ENCODE results near the gene GALNS.

The GALNS gene

DNA sequence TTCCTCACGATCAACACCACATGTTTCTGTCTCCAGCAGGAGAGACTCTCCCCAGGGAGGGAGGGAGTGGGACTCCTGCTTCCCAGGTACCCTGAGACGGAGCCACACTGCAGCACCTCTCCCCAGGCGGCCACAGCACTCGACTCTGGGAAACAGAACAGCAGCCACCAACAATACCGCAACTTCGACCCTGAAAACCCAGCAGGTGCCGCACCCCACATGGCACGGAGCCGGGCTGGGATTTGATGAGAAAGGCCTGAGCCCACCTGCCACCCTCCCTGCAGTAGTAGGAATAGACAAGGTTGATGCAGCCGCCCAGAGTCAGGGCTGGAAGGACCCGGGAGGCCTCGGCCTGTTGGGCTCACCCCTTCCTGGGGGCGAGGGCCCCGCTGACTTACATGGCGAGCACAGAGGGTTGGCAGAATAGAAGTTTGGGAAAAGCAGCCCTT lies 14.4 kb downstream of the GALNS start:
- Histone ChIP-seq H3K27ac (ENCODE audit: insufficient read depth in 1 of 2, low read depth in 1 of 2, low read length in 2 of 2, poor library complexity in 1 of 2, severe bottlenecking in 2 of 2) (no peak overlapping the region), H3K4me3 (ENCODE audit: control insufficient read depth in 1 of 7, extremely low read depth in 1 of 7, insufficient read depth in 4 of 7, low read depth in 2 of 7, low read length in 6 of 7) (no peak overlapping the region), H3K9me3 (ENCODE audit: control extremely low read depth in 1 of 5, control insufficient read depth in 4 of 5, insufficient read depth in 2 of 5, low read depth in 1 of 5, low read length in 4 of 5) (no peaks in the 10 kb centered on the region), H3K36me3 (ENCODE audit: control insufficient read depth in 4 of 4, insufficient read depth in 4 of 4, low read length in 3 of 4) (peaks cover 0 to 22% (median 15%) of the 10 kb centered on the region in 4 experiments), H3K27me3 (replicated peaks in 2 of 5; ENCODE audit: control insufficient read depth in 4 of 5, insufficient read depth in 5 of 5, low read length in 4 of 5) (no peaks in the 10 kb centered on the region), H3K4me1 (ENCODE audit: control extremely low read depth in 1 of 4, control insufficient read depth in 4 of 4, insufficient read depth in 4 of 4, low read length in 3 of 4) (no peaks in the 10 kb centered on the region)
- over 99% methylated on average over 14 of the region's 15 CpGs for WGBS (ENCODE audit: insufficient coverage)
- DNase-seq, result no peak
- ChIA-PET CTCF (no interaction called here), POLR2A (no interaction called here)

- no peak overlapping the region for H3K27ac ChIP-seq (ENCODE audit: insufficient read depth in 1 of 2, low read depth in 1 of 2, low read length in 2 of 2, poor library complexity in 1 of 2, severe bottlenecking in 2 of 2)
- no peaks in the 10 kb centered on the region for H3K4me1 ChIP-seq (ENCODE audit: control extremely low read depth in 1 of 4, control insufficient read depth in 4 of 4, insufficient read depth in 4 of 4, low read length in 3 of 4)
- WGBS (ENCODE audit: insufficient coverage), result 96% methylated on average over 31 of the region's 40 CpGs
- no peak for DNase-seq
- no peak overlapping the region for H3K4me3 ChIP-seq (ENCODE audit: control insufficient read depth in 1 of 7, extremely low read depth in 1 of 7, insufficient read depth in 4 of 7, low read depth in 2 of 7, low read length in 6 of 7)
- ChIA-PET POLR2A (no interaction called here), CTCF (interaction anchor here (2.6 kb wide), 1 partner anchor 16 kb away, joined by 10 read pairs; the partner anchor contains the start of genes GALNS and TRAPPC2L)
- no peaks in the 10 kb centered on the region for H3K9me3 ChIP-seq (ENCODE audit: control extremely low read depth in 1 of 5, control insufficient read depth in 4 of 5, insufficient read depth in 2 of 5, low read depth in 1 of 5, low read length in 4 of 5)
- no peaks in the 10 kb centered on the region for H3K27me3 ChIP-seq (replicated peaks in 2 of 5; ENCODE audit: control insufficient read depth in 4 of 5, insufficient read depth in 5 of 5, low read length in 4 of 5)
- H3K36me3 ChIP-seq (ENCODE audit: control insufficient read depth in 4 of 4, insufficient read depth in 4 of 4, low read length in 3 of 4), result peaks cover 0 to 22% (median 15%) of the 10 kb centered on the region in 4 experiments
Observed at GRCh38 chr16:88841521-88842307, 15.0 kb downstream of the GALNS start.

GRCh38 chr16:88840600-88841215 lies 16.0 kb downstream of the GALNS start:
- no peak for DNase-seq
- peaks cover 0 to 22% (median 15%) of the 10 kb centered on the region in 4 experiments for H3K36me3 ChIP-seq (ENCODE audit: control insufficient read depth in 4 of 4, insufficient read depth in 4 of 4, low read length in 3 of 4)
- no peaks in the 10 kb centered on the region for H3K27me3 ChIP-seq (replicated peaks in 2 of 5; ENCODE audit: control insufficient read depth in 4 of 5, insufficient read depth in 5 of 5, low read length in 4 of 5)
- no peak overlapping the region for H3K27ac ChIP-seq (ENCODE audit: insufficient read depth in 1 of 2, low read depth in 1 of 2, low read length in 2 of 2, poor library complexity in 1 of 2, severe bottlenecking in 2 of 2)
- WGBS (ENCODE audit: insufficient coverage), result 97% methylated on average over 24 of the region's 30 CpGs
- H3K4me3 ChIP-seq (ENCODE audit: control insufficient read depth in 1 of 7, extremely low read depth in 1 of 7, insufficient read depth in 4 of 7, low read depth in 2 of 7, low read length in 6 of 7), result no peak overlapping the region
- POLR2A ChIA-PET, result no interaction called here
- no peaks in the 10 kb centered on the region for H3K4me1 ChIP-seq (ENCODE audit: control extremely low read depth in 1 of 4, control insufficient read depth in 4 of 4, insufficient read depth in 4 of 4, low read length in 3 of 4)
- no peaks in the 10 kb centered on the region for H3K9me3 ChIP-seq (ENCODE audit: control extremely low read depth in 1 of 5, control insufficient read depth in 4 of 5, insufficient read depth in 2 of 5, low read depth in 1 of 5, low read length in 4 of 5)
- CTCF ChIA-PET, result interaction anchor here (0.9 to 2.6 kb wide), 4 partner anchors 12 to 26 kb away, joined by 3 to 10 read pairs (median 3); partner anchors contain the start of genes GALNS and TRAPPC2L

DNA sequence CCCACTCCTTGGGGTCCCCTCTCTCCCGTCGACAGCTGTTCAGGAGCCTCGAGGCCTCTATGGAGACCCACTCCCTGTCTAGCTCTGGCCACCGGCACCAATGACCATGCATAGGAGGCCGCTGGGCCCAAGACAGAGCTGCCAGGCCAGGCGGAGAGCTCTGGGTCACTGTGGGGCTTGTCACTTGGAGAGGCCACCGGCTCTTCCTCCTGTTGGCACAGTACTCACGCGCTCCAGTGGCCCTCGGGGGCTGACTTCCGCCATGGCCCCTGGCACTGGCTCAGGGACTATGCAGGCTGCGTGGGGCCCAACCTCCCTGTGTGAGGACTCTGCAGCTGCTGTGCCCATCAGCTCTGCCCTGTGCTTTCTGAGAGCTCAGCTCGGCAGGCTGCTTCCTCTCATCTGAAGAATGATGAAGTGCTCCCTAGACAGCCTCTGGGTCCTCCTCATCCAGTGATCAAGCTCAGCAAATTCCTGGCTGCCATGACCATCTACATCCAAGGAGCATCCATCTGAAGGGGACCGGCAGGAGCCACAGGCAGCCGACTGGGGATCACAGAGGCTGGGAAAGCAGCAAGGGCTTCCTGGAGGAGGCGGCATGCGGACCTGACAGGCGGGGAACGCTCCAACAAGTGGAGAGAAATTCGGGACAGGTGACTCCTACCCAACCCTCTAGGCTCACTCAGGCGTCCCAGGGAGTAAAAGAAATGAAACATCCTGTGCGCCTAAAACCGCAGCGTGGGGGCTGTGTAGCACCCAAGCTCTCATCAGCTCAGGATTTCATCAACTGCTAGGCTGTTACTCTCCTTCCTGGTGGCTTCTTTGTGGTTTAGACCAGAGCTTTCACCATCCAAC lies 16.8 kb downstream of the GALNS start:
- H3K4me3 ChIP-seq (ENCODE audit: control insufficient read depth in 1 of 7, extremely low read depth in 1 of 7, insufficient read depth in 4 of 7, low read depth in 2 of 7, low read length in 6 of 7), result no peak overlapping the region
- H3K27ac ChIP-seq (ENCODE audit: insufficient read depth in 1 of 2, low read depth in 1 of 2, low read length in 2 of 2, poor library complexity in 1 of 2, severe bottlenecking in 2 of 2), result no peak overlapping the region
- no peaks in the 10 kb centered on the region for H3K9me3 ChIP-seq (ENCODE audit: control extremely low read depth in 1 of 5, control insufficient read depth in 4 of 5, insufficient read depth in 2 of 5, low read depth in 1 of 5, low read length in 4 of 5)
- H3K27me3 ChIP-seq (replicated peaks in 2 of 5; ENCODE audit: control insufficient read depth in 4 of 5, insufficient read depth in 5 of 5, low read length in 4 of 5), result no peaks in the 10 kb centered on the region
- DNase-seq, result no peak
- peaks cover 0 to 22% (median 15%) of the 10 kb centered on the region in 4 experiments for H3K36me3 ChIP-seq (ENCODE audit: control insufficient read depth in 4 of 4, insufficient read depth in 4 of 4, low read length in 3 of 4)
- ChIA-PET POLR2A (interaction anchor here (0.7 kb wide), 1 partner anchor 45 kb away, joined by 3 read pairs; no protein-coding TSS in a partner anchor), CTCF (interaction anchor here (0.9 to 2.6 kb wide), 5 partner anchors 13 to 93 kb away, joined by 3 to 10 read pairs (median 3); partner anchors contain the start of genes GALNS and TRAPPC2L)
- WGBS (ENCODE audit: insufficient coverage), result 96% methylated on average over 21 of the region's 24 CpGs
- no peaks in the 10 kb centered on the region for H3K4me1 ChIP-seq (ENCODE audit: control extremely low read depth in 1 of 4, control insufficient read depth in 4 of 4, insufficient read depth in 4 of 4, low read length in 3 of 4)

DNA sequence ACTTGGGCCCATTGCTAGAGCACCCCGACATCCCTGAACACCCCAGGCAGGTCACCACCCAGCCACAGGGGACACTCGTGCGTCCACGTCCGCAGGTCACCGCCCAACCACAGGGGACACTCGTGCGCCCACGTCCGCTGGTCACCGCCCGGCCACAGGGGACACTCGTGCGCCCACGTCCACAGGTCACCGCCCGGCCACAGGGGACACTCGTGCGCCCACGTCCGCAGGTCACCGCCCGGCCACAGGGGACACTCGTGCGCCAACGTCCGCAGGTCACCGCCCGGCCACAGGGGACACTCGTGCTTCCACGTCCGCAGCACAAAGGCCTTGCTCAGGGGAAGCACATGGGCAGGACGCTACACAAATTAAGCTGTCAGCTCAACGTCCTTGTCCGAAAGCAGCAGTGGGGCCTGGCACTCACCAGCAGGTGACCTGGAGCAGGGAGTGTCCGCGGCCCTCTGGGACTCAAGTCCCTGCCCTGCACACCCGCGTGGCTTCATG lies 17.7 kb downstream of the GALNS start:
- Histone ChIP-seq H3K36me3 (ENCODE audit: control insufficient read depth in 4 of 4, insufficient read depth in 4 of 4, low read length in 3 of 4) (peaks cover 0 to 25% (median 16%) of the 10 kb centered on the region in 4 experiments), H3K27ac (ENCODE audit: insufficient read depth in 1 of 2, low read depth in 1 of 2, low read length in 2 of 2, poor library complexity in 1 of 2, severe bottlenecking in 2 of 2) (no peak overlapping the region), H3K4me1 (ENCODE audit: control extremely low read depth in 1 of 4, control insufficient read depth in 4 of 4, insufficient read depth in 4 of 4, low read length in 3 of 4) (no peaks in the 10 kb centered on the region), H3K4me3 (ENCODE audit: control insufficient read depth in 1 of 7, extremely low read depth in 1 of 7, insufficient read depth in 4 of 7, low read depth in 2 of 7, low read length in 6 of 7) (no peak overlapping the region), H3K9me3 (ENCODE audit: control extremely low read depth in 1 of 5, control insufficient read depth in 4 of 5, insufficient read depth in 2 of 5, low read depth in 1 of 5, low read length in 4 of 5) (no peaks in the 10 kb centered on the region), H3K27me3 (replicated peaks in 2 of 5; ENCODE audit: control insufficient read depth in 4 of 5, insufficient read depth in 5 of 5, low read length in 4 of 5) (no peaks in the 10 kb centered on the region)
- DNase-seq, result peak in 1 of 3 donors; percentile 10
- WGBS (ENCODE audit: insufficient coverage), result 95% methylated on average over 38 of the region's 39 CpGs
- ChIA-PET POLR2A (no interaction called here), CTCF (interaction anchor here (2.6 kb wide), 1 partner anchor 18 kb away, joined by 10 read pairs; the partner anchor contains the start of genes GALNS and TRAPPC2L)

- H3K27me3 ChIP-seq (replicated peaks in 2 of 5; ENCODE audit: control insufficient read depth in 4 of 5, insufficient read depth in 5 of 5, low read length in 4 of 5), result no peaks in the 10 kb centered on the region
- peaks cover 0 to 25% (median 16%) of the 10 kb centered on the region in 4 experiments for H3K36me3 ChIP-seq (ENCODE audit: control insufficient read depth in 4 of 4, insufficient read depth in 4 of 4, low read length in 3 of 4)
- no peak overlapping the region for H3K27ac ChIP-seq (ENCODE audit: insufficient read depth in 1 of 2, low read depth in 1 of 2, low read length in 2 of 2, poor library complexity in 1 of 2, severe bottlenecking in 2 of 2)
- H3K4me3 ChIP-seq (ENCODE audit: control insufficient read depth in 1 of 7, extremely low read depth in 1 of 7, insufficient read depth in 4 of 7, low read depth in 2 of 7, low read length in 6 of 7), result no peak overlapping the region
- DNase-seq, result no peak
- ChIA-PET POLR2A (no interaction called here), CTCF (interaction anchor here (2.6 kb wide), 1 partner anchor 19 kb away, joined by 10 read pairs; the partner anchor contains the start of genes GALNS and TRAPPC2L)
- H3K4me1 ChIP-seq (ENCODE audit: control extremely low read depth in 1 of 4, control insufficient read depth in 4 of 4, insufficient read depth in 4 of 4, low read length in 3 of 4), result no peaks in the 10 kb centered on the region
- 97% methylated on average over 18 of the region's 19 CpGs for WGBS (ENCODE audit: insufficient coverage)
- no peaks in the 10 kb centered on the region for H3K9me3 ChIP-seq (ENCODE audit: control extremely low read depth in 1 of 5, control insufficient read depth in 4 of 5, insufficient read depth in 2 of 5, low read depth in 1 of 5, low read length in 4 of 5)
Observed at GRCh38 chr16:88838566-88838965, 18.2 kb downstream of the GALNS start.

Measured in common myeloid progenitor, CD34-positive (primary cell).